Mesodermal cell (in vitro differentiated cells): ENCODE data around the gene ZAP70.
"Not testable (repeated sequence)": the region's sequence is repeated elsewhere in the genome, so short reads cannot be mapped to it uniquely, and the experiment has no call there.

Source experiments
- H3K27ac ChIP-seq: 2 replicates; pipeline ENCODE4 v1.7.0; 2013; ENCODE audit warnings: mild to moderate bottlenecking, low read depth, low read length, moderate library complexity; ENCODE audit not compliant: severe bottlenecking
- H3K36me3 ChIP-seq: 2 replicates; pipeline ENCODE4 v1.7.1; 2013; ENCODE audit warnings: mild to moderate bottlenecking, low read length, moderate library complexity; ENCODE audit not compliant: control insufficient read depth, insufficient read depth
- H3K4me1 ChIP-seq: one replicate; pipeline ENCODE4 v1.7.1; 2013; ENCODE audit warnings: mild to moderate bottlenecking, low read length; ENCODE audit not compliant: insufficient read depth, control insufficient read depth, poor library complexity, severe bottlenecking
- H3K4me3 ChIP-seq: 2 replicates; pipeline ENCODE4 v1.7.0; 2013; ENCODE audit warnings: low read length, control low read depth, mild to moderate bottlenecking; ENCODE audit not compliant: insufficient read depth, poor library complexity, severe bottlenecking; ENCODE audit errors: extremely low read depth
- H3K9me3 ChIP-seq: 2 replicates; pipeline ENCODE4 v1.7.1; 2013; ENCODE audit warnings: mild to moderate bottlenecking, low read length, moderate library complexity; ENCODE audit not compliant: control insufficient read depth
- WGBS, 2 experiments: methylation state at CpG; one replicate each; pipeline ENCODE4 v1.1.5; 2013; ENCODE audit warnings: missing lambda C conversion rate in 2 of 2; ENCODE audit not compliant: insufficient coverage in 2 of 2; 5-methylcytosine and 5-hydroxymethylcytosine counted together

Gene ZAP70

GRCh38 chr2:97675430-97676113 lies 37.8 kb upstream of the ZAP70 start:
- no peak overlapping the region for H3K27ac ChIP-seq
- 64 to 83% methylated on average over 4 of the region's 5 CpGs for WGBS, 2 experiments

GRCh38 chr2:97676620-97677019 lies 36.8 kb upstream of the ZAP70 start:
- WGBS, 2 experiments: 90 to 100% methylated on average over 1 of the region's 1 CpG
- Histone ChIP-seq H3K27ac (no peak overlapping the region), H3K9me3 (no peaks in the 10 kb centered on the region), H3K36me3 (no peaks in the 10 kb centered on the region), H3K4me1 (no peaks in the 10 kb centered on the region), H3K4me3 (no peak overlapping the region)

More at GRCh38 chr2:97675430-97676113, 37.8 kb upstream of the ZAP70 start:
- Histone ChIP-seq H3K4me3 (no peak overlapping the region), H3K4me1 (no peaks in the 10 kb centered on the region), H3K36me3 (no peaks in the 10 kb centered on the region), H3K9me3 (no peaks in the 10 kb centered on the region)

GRCh38 chr2:97677480-97677879 lies 35.9 kb upstream of the ZAP70 start:
- Histone ChIP-seq H3K27ac (no peak overlapping the region), H3K4me1 (no peaks in the 10 kb centered on the region), H3K9me3 (no peaks in the 10 kb centered on the region), H3K36me3 (no peaks in the 10 kb centered on the region), H3K4me3 (no peak overlapping the region)
- no CpG with 5 or more reads among the region's 2 CpGs for WGBS, 2 experiments

- Histone ChIP-seq H3K36me3 (no peaks in the 10 kb centered on the region), H3K27ac (no peak overlapping the region), H3K9me3 (no peaks in the 10 kb centered on the region), H3K4me3 (no peak overlapping the region), H3K4me1 (no peaks in the 10 kb centered on the region)
- no CpG with 5 or more reads among the region's 1 CpG for WGBS, 2 experiments
Measured at GRCh38 chr2:97678298-97678697, 35.1 kb upstream of the ZAP70 start.

GRCh38 chr2:97687235-97687634 lies 26.1 kb upstream of the ZAP70 start:
- H3K27ac ChIP-seq: not testable (repeated sequence)
- WGBS, 2 experiments: 92 to 100% methylated on average over 1 of the region's 3 CpGs

GRCh38 chr2:97688062-97688827 lies 25.1 kb upstream of the ZAP70 start:
- no peaks in the 10 kb centered on the region for H3K36me3 ChIP-seq
- H3K4me3 ChIP-seq: no peak overlapping the region
- WGBS, 2 experiments: 89 to 90% methylated on average over 9 of the region's 11 CpGs
- no peak overlapping the region for H3K27ac ChIP-seq
- peaks cover 4% of the 10 kb centered on the region for H3K9me3 ChIP-seq
- H3K4me1 ChIP-seq: no peaks in the 10 kb centered on the region

More at GRCh38 chr2:97687235-97687634, 26.1 kb upstream of the ZAP70 start:
- H3K9me3 ChIP-seq, H3K4me3 ChIP-seq, H3K4me1 ChIP-seq, H3K36me3 ChIP-seq: not testable (repeated sequence)

GRCh38 chr2:97691166-97691565 lies 22.2 kb upstream of the ZAP70 start:
- Histone ChIP-seq H3K4me1 (no peaks in the 10 kb centered on the region), H3K4me3 (no peak overlapping the region), H3K9me3 (no peaks in the 10 kb centered on the region), H3K27ac (no peak overlapping the region), H3K36me3 (no peaks in the 10 kb centered on the region)
- WGBS, 2 experiments: 8 to 50% methylated on average over 2 of the region's 6 CpGs

- Histone ChIP-seq H3K4me3 (no peak overlapping the region), H3K36me3 (no peaks in the 10 kb centered on the region), H3K9me3 (no peaks in the 10 kb centered on the region), H3K4me1 (peaks cover 5% of the 10 kb centered on the region), H3K27ac (no peak overlapping the region)
Measured at GRCh38 chr2:97693476-97693875, 19.9 kb upstream of the ZAP70 start.

GRCh38 chr2:97695744-97696143 lies 17.6 kb upstream of the ZAP70 start:
- Histone ChIP-seq H3K4me3 (no peak overlapping the region), H3K4me1 (peaks cover 11% of the 10 kb centered on the region), H3K36me3 (no peaks in the 10 kb centered on the region), H3K27ac (no peak overlapping the region), H3K9me3 (no peaks in the 10 kb centered on the region)
- WGBS, 2 experiments: 94 to 100% methylated on average over 2 to 4 of the region's 5 CpGs

- Histone ChIP-seq H3K36me3 (no peaks in the 10 kb centered on the region), H3K4me1 (peaks cover 11% of the 10 kb centered on the region), H3K9me3 (no peaks in the 10 kb centered on the region), H3K4me3 (no peak overlapping the region), H3K27ac (no peak overlapping the region)
- 32 to 43% methylated on average over 6 to 10 of the region's 14 CpGs for WGBS, 2 experiments
Measured at GRCh38 chr2:97697252-97698235, 15.8 kb upstream of the ZAP70 start.
